GM18499 (cell line): ENCODE results near the gene CCL8.
"Not testable (repeated sequence)": the region's sequence is repeated elsewhere in the genome, so short reads cannot be mapped to it uniquely, and the experiment has no call there.

ENCODE experiments used
- ATAC-seq: cut with Tn5 transposase; IDR thresholded peaks from one replicate; pipeline ENCODE4 v1.9.1; 2021; ENCODE audit warnings: moderate number of reproducible peaks; ENCODE audit not compliant: insufficient read depth, unreplicated experiment

The CCL8 gene

DNA sequence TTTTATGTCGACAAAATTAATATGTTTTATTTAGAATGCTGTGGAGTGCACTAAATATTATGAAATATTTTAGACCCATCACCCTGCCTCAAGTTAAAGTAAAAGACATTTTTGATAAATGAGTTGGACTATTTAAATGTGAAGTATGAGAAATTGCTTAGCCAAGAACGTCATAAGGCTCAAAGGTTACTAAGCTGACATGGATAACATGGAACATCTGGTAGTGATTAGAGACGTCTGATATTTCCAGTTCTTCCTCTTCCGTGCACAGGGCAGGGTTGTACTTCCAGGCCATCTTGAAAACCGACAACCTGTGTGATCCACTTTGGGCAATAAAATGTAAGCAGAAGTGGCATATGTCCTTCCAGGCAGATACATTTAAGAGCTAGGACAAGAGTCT, 7.2 kb upstream of the CCL8 start:
- no peak for ATAC-seq

DNA sequence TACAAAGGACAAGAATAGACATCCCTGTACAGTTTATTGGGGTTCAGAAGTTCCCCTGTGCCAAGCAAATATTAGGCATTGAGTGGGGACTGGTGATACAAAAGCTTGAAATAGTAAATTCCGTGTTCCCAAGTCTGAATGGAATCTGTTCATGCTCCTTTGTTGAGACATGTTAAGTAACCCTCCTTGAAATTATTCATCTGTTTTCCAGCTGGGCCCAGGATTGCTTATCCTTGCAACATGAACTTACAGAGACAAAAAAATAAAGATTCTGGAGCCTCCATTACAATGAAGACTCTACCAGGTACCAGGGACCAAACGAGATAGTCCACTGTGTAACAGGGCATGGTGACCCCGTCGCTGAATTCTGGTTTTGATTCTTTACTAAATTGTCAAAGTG, 6.1 kb upstream of the CCL8 start:
- no peak for ATAC-seq

DNA sequence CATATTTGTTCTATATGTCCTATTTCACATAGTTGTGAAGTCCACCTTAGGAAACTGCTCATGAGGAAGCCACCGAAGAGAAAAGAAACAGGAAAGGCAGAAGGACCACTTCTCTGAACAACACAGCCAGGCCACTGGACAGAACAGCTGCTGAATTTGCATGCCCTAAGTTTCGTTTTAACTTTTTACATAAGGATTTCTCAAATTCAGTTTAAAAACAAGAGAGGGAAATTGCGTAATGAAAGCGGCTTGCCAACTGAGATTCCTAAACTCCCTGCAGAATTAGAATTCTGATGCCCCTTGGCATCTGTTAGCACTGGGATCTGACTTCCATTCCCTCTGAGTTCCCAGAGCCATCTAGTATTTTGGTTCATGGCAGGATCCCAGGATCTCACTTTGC, 5.0 kb upstream of the CCL8 start:
- no peak for ATAC-seq

DNA sequence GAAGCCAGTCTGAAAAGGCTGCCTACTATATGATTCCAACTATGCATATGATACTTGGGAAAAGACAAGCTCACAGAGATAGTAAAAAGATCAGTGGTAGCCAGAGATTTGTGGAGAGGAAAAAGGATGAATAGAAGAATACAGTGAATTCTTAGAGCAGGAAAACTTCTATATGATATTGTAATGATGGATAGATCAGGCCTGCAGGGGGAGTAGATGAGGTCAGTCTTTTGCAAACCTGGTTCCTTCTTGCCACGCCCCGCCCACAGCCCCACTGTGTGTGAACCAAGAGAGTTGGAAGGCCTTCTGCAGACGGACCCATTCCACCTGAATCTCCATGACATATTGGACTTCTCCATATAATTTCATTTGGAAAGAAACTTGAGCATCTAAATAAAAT, 761 bp upstream of the CCL8 start:
- no peak for ATAC-seq

DNA sequence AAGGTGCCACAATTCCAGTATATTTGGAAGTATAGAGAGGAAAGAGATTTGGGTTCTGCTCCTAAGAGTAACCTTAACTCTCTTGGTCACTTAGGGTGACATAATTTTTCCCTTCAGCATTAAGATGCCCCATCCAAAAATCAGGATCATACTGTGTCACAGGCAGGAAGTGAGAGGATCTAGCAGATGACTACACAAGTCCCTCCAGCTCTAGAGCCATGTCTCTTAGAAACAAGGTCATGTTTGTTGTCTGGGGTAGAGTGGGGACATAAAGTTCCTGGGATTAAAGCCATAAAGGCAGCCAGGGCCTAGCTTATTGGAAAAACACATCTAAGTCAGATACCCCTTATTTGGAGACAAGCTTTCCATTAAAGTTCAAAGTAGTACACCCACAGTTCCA, 2.7 kb downstream of the CCL8 start:
- no peak for ATAC-seq

DNA sequence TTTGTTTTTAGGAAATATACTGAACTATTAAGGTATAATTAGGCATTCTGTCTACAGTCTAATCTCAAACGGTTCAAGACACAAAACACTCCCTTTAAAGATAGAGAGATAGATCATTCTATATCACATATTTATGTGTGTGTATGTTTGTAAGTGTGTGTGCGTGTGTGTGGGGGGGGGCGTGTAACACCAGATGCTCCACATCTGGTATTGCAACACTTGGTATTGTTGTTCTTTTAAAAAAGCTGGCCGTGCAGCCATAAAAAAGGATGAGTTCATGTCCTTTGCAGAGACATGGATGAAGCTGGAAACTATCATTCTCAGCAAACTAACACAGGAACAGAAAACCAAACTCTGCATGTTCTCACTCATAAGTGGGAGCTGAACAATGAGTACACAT, 8.3 kb downstream of the CCL8 start:
- ATAC-seq: not testable (repeated sequence)

DNA sequence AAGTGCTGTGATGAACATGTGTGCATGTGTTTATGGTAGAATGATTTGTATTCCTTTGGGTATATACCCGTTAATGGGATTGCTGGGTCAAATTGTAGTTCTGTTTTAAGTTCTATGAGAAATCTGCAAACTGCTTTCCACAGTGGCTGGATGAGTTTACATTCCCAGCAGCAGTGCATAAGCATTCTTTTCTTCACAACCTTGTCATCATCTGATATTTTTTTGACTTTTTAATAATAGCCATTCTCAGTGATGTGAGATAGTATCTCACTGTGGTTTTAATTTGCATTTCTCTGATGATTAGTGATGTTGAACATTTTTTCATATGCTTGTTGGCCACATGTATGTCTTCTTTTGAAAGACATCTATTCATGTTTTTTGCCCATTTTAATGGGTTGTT, 18.5 kb downstream of the CCL8 start:
- no peak for ATAC-seq

DNA sequence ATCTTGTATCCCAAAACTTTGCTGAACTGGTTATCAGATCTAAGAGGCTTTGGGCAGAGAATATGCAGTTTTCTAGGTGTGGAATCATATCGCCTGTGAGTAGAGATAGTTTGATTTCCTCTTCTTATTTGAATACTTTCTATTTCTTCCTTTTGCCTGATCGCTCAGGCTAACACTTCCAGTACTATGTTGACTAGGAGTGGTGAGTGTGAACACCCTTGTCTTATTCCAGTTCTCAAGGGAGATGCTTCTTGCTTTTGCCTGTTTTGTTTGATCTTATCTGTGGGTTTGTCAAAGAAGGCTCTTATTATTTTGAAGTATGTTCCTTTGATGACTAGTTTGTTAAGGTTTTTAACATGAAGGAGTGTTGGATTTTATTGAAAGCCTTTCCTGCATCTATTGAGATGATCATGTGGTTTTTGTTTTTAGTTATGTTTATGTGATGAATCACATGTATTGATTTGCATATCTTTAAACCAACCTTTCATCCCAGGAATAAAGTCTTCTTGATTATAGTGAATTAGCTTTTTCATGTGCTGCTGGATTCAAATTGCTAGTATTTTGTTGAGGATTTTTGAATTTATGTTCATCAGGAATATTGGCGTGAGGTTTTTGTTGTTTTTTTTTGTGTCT, 20.0 kb downstream of the CCL8 start:
- ATAC-seq: no peak

DNA sequence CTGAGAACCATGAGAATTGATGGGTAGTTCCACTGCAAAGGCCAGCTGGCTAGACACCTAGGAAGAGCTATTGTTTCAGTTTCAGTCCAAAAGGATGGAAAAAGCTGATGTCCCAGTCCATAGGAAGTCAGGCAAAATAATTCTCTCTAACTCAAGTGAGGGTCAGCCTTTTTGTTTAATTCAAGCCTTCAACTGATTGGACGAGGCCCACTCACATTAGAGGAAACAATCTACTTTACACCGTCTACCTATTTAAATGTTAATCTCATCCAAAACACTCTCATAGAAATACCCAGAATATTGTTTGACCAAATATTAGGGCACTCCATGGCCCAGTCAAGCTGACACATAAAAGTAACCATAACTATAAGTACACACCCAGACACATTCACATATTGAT, 22.7 kb downstream of the CCL8 start:
- no peak for ATAC-seq

DNA sequence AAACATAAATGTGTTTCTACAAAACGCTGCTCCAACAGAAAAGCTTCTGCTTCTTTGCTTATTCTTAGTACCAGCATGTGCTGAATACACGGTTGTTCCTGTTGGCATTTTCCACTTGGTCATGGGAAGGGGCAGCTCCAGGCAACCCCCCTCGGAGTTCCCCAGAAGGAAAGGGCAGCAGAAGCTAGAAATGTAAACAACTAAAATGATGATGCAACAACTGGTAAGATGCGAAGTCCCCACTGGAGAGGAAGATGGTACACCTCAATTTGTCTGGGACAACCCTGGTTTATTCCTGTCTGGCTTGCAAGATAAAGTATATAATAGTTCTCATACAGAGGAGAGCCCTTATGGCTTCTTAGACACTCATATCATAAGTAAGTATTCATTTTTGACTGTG, 27.8 kb downstream of the CCL8 start:
- no peak for ATAC-seq

DNA sequence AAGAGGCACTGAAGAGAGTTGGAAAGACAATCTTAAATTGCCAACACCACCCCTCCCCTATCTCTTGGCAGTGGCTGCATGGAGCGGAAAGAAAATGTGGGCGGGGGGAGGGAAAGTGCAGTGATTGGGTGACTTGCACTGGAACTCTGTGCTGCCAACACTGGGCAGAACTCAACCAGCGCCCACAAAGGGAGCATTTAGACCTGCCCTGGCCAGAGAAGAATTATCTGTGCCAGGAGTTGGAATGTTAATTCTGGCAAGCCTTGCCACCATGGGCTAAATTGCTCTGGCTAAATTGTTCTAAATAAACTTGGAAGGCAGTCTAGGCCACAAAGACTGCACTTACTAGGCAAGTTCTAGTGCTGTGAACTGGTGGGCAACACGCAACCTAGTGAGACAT, 30.5 kb downstream of the CCL8 start:
- ATAC-seq: no peak

DNA sequence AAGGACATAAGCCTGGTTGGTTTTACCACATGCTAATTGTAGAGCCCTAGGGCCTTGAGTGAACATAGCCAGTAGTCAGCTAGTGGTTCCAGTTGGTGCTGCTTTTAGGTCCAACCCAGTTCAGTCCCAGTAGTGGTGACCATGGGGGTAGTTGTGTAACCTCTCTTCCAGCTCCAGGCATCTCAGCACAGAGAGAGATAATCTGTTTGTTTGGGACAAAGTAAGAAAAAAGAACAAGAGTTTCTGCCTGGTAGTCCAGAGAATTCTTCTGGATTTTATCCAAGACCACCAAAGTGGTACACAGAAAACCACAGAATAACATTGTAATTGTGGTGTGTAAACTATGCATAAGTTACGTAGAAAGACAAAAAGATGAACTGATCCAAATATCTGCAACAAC, 31.9 kb downstream of the CCL8 start:
- no peak for ATAC-seq

DNA sequence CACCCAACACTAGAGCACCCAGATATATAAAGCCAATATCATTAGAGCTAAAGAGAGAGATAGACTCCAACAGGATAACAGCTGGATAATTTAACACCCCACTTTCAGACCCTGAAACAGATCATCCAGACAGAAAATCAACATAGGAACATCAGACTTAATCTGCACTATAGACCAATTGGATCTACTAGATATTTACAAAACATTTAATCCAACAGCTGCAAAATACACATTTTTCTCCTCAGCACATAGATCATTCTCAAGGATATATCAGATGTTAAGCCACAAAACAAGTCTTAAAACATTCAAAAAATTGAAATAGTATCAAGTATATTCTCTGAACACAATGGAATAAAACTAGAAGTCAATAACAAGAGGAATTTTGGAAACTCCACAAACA, 33.0 kb downstream of the CCL8 start:
- ATAC-seq: no peak

DNA sequence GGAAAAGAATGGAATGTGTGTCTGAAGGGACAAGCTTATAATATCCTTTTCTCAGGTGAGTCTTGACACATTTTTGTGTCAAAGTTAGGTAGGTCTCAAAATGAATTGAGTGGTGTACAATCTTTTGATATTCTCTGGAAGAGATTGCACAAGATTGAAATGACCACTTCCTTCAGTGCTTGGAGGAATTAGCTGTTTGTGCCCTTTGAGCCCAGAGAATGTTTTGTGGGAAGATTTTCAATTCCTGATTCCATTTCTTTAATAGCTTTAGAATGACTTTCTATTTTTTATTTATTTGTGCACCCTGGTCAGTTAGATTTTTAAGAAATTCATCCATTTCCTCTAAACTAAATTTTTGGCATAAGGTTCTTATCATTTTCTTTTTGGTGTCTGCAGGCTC, 35.4 kb downstream of the CCL8 start:
- no peak for ATAC-seq

DNA sequence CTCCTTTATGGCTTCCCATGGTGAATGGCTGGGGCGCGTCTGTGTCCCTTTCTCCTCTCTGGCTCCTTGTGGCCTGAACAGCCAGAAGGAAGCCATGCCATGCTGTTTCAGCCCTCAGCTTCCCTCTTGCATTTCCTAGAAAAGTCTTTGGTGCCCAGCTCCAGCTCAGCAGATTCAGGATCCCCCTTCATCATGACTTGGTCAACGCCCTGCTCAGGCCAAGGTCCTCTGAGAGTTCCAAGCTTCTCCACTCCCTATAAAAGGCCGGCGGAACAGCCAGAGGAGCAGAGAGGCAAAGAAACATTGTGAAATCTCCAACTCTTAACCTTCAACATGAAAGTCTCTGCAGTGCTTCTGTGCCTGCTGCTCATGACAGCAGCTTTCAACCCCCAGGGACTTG, 37.0 kb downstream of the CCL8 start, which contains the start of gene CCL13:
TSS of gene CCL13 (plus strand) at position 287 of the 400 bp plus-strand sequence. CDS start at position 334, 47 bp downstream.
- ATAC-seq: no peak

DNA sequence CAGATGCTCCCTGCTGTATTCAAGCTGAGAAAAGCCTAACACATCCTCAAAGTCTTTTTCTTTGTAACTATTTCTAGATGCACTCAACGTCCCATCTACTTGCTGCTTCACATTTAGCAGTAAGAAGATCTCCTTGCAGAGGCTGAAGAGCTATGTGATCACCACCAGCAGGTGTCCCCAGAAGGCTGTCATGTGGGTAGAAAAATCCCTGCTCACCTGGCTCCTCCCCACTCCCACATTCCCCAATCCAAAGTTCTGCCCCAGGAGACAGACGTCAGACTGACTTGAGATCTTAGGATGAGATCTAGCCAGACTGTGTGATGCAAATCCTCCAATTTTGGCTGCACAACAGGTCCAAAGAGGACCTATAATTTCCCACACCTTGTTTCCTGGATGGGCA, 38.2 kb downstream of the CCL8 start:
- no peak for ATAC-seq

DNA sequence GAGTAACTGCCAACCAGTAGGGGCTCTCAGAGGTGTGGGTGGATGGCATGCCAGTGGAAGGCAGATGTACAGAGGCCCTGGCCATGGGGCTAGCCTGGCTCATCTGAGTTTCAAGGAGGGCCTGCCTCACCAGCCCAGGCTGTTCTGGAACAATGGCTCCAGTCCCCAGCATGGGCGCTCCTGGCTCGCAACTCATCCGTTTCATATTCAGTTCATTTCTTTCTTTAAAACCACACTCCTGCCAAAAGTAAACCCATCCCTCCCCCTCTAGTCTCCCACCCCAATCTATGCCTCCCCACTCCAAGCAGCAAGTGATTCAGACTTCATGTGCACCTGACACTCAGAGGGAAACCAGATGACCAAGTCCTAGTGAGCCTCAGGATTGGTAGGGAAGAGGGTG, 39.4 kb downstream of the CCL8 start:
- no peak for ATAC-seq

DNA sequence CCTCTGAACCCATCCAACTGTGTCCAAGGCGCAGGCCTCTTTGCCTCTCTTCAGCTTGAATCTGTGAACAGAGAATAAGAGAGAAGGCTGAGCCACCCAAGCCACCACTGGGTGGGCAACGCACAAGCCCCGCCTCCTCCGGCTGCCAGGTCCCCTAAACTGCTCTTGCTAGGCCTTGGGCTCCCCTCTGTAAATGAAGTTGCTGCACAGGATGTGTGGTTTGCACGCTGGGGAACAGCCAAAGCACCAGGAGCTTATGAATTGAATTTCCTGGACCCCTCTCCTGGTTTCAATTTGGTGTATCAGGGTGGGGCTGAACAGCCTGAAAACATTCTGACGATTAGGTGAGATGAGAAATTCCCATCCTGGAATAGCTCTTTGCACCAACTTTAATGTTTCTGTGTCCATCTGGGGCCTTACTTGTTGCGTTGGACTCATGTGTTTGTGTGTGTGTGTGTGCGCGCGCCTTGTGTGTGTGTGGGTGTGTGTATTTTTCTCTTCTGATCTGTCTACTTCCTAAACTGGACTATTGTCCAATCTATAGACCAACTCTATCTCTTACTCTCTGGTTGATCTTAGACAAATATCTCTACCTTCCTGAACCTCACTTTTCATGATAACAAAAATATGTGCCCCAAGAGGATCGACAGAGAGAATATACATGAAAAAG, 41.5 kb downstream of the CCL8 start:
- no peak for ATAC-seq

DNA sequence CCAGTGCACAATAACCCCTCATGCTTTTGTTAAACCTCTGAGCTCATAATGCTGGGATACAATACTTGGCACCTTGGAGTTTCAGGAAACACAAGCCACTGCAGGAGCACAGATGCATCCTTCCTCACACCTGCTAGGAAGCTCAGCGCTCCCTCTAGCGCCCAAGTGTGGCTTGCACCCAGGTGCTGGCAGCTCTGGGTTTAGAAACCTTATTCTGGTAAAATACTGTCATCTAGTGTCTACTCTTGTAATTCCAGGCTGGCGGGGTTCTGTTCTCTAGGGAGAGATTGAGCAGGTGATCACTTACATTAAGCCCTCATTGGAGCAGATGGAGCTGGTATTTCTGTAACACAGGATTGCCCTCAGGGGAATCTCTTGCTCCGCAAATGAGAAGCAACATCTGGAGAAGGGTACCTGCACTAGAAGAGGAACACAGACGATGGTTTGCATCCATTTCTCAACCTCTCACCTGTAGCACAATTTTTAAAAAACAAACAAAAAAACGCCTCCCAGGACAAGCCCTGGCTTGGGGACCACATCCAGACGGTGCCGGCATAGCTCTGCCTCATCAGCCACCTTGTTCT, 42.3 kb downstream of the CCL8 start:
- ATAC-seq: no peak

DNA sequence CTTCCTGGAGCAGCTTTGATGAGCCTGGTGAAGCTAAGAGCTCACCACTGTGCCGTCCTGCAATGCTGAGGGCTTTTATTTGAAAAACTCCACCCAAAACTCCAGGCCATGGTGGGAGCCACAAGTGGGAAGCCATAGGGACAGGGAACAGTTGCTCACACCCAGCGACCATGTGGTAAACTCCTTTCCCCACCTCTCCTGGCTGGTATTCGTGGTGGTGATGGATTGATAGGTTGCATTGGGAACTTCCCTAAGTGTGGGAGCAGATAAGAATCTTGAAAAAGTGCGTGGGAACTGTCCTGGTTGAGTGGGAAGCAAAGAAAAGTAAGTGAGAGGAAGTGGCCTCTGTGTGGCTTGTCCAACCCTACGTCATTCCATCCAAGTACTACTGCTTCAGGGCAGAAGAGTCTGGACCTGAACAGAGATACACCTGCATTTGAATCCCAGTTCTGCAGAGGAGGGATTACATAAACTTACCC, 44.0 kb downstream of the CCL8 start, which contains the start of gene CCL1:
TSS of gene CCL1 (minus strand) at position 51 of the 479 bp plus-strand sequence. CDS start 72 bp downstream, outside the sequence.
- ATAC-seq: no peak

DNA sequence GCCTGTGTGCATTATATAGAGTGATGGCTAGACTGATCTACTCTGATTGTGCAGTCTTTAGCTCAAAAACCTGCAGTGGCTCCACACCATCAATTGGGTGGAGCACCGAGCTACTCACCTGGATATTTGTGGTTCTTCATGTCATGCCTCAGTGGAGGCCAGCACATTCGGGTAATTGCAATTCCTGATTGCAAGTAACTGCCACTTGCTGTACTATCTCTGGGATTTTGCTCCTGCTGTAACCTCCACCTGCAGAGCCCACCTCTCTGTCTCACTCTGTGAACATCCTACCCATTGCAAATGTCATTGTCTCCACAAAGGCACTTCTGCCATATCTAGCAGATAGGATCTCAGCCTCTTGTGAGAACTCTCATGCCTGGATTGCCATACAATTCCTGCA, 45.5 kb downstream of the CCL8 start:
- ATAC-seq: no peak

DNA sequence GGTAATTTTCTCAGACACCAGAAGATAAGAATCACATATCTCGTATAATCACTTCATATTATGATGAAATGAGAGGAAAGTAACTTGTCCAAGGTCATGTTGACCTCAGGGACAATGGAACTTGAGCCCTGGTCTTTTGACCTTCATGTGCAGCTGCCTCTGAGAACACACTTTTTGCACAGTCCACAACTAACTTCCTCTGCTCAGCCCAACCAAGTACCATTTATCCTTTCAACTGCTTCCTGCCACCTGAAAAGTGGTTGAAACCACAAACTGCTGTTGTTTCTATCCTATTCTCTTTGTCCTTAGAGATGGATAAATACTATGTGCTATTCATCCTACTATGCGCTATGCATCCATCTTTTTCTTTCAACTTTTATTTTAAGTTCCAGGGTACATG, 46.1 kb downstream of the CCL8 start:
- no peak for ATAC-seq
